HG03025 (cell line): ENCODE data around the gene DENND1A.

ENCODE experiments used
- ATAC-seq: cut with Tn5 transposase; IDR thresholded peaks from one replicate; pipeline ENCODE4 v1.9.1; 2021; ENCODE audit warnings: mild to moderate bottlenecking, moderate library complexity; ENCODE audit not compliant: unreplicated experiment, low FRiP score

The DENND1A gene

GRCh38 chr9:123371228-123371584 lies 558.7 kb downstream of the DENND1A start:
- no peak for ATAC-seq

GRCh38 chr9:123370526-123371227 lies 559.2 kb downstream of the DENND1A start:
- no peak for ATAC-seq

- no peak for ATAC-seq
These were observed 559.8 kb downstream of the DENND1A start for GRCh38 chr9:123370108-123370507.

GRCh38 chr9:123369296-123369695 lies 560.6 kb downstream of the DENND1A start:
- no peak for ATAC-seq

- ATAC-seq: no peak
These were observed 561.3 kb downstream of the DENND1A start for GRCh38 chr9:123368536-123369153.

GRCh38 chr9:123368023-123368422 lies 561.9 kb downstream of the DENND1A start:
- ATAC-seq: no peak

DNA sequence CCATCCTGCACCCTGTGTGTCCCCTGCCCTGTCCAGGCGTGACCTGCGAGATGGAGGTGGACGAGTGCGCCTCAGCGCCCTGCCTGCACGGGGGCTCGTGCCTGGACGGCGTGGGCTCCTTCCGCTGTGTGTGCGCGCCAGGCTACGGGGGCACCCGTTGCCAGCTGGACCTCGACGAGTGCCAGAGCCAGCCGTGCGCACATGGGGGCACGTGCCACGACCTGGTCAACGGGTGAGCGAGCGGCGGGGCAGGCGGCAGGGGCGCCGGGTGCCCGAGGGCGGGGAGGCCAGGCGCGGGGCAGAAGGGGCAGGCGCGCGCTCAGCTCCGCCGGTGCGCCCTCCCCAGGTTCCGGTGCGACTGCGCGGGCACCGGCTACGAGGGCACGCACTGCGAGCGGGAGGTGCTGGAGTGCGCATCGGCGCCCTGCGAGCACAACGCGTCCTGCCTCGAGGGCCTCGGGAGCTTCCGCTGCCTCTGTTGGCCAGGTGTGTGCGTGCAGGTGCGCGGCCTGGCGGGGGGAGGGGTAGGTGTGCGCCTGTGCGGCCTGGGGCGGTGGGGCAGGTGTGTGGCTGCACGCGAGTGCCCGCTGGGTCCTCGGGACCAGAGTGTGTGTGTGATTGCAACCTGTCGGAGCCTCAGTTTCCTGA lies 563.9 kb downstream of the DENND1A start:
- no peak for ATAC-seq

DNA sequence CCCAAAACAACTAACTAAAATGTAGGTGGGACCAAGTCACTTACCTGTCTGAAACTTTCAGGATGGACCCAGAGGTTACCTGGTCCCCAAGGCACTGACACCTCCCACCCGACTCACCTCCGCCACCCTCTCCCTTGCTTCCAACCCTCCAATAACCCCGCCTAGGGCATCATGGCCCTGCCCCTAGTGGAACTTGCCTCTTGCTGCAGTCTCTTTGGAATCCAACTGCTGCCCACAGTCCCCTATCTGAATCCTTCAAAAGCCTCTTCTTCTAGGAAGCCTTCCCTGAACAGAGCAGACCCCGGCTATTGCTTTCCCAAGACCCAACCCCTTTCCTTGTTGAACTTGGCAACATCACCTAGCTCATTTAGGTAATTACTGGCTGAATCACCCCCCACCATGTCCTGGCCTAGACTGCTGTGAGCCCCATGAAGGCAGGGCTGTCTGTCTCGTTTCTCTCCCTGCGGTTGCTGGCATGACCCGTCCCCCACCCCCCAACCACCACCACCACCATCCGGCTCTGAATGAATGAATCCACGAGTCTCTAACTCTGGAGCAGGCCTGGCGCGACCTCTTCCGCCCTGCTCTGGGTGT lies 564.5 kb downstream of the DENND1A start:
- ATAC-seq: no peak

- ATAC-seq: no peak
These were observed 565.6 kb downstream of the DENND1A start for GRCh38 chr9:123364241-123364824.

DNA sequence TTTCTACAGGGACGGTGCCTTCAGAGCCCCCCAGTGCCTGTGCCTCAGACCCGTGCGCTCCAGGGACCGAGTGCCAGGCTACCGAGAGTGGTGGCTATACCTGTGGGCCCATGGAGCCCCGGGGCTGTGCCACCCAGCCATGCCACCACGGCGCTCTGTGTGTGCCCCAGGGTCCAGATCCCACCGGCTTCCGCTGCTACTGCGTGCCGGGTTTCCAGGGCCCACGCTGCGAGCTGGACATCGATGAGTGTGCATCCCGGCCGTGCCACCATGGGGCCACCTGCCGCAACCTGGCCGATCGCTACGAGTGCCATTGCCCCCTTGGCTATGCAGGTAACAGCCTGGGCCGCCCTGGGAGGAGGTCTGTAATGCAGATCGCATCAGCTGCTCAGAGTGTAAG lies 567.1 kb downstream of the DENND1A start:
- ATAC-seq: no peak

- no peak for ATAC-seq
These were observed 568.0 kb downstream of the DENND1A start for GRCh38 chr9:123361731-123362510.

- ATAC-seq: no peak
These were observed 568.7 kb downstream of the DENND1A start for GRCh38 chr9:123361086-123361730.

DNA sequence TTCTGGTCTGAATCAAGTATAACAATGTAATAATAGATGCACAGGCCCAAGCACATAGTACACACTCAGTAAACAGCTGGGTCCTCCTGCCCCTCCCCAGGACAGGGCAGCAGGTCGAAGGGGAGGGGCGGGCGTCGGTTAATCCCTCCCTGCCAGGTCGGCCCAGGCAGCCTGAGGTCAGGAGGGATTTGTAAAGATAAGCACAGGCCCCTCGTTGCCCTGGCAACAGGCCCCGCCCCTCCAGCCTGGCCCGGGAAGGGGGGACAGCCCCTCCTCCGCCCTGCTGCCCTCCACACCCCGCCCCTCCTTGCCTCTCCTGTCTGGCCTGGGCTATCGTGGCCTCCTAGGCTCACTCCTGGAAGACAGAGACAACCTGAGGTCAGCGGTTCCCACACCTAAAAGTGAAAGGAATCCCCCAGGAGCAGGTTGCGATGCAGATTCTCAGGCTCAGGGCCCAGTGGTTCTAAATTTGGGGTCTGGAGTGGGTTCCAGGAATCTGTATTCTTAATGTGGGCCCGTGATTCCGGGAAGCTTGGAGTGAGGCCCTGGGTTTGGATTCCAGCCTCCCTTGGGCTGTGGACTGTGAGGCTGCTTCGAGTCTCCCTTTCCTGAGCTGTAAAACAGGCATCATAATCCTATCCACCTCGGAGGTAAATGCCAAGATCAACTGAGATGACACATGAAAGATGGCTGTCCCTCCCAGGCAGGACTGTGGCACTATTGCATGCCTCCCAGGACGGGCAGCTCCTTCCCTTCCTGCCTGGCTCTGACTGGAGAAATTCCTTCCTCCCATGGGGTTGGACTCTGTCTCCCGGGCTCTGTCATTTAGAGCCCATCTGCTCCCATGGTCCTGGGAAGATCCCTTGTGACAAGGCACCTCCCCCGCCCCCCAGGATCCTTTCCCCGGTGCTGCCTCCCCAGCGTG lies 569.5 kb downstream of the DENND1A start:
- no peak for ATAC-seq

DNA sequence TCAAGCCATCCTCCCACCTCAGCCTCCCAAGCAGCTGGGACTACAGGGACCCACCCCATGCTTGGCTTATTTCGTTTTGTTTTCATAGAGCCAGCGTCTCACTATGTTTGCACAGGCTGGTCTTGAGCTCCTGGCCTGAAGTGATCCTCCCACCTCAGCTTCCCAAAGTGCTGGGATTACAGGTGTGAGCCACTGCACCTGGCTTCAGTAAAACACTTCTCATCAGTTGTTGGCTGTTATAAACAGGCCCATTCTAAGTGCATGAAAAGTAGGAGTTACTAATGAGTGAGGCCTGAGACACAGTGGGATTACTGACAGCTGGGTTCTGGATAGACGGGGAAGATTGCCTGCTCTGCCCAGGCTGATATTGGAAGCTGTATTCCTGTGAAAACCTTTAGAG lies 570.4 kb downstream of the DENND1A start:
- ATAC-seq: no peak

DNA sequence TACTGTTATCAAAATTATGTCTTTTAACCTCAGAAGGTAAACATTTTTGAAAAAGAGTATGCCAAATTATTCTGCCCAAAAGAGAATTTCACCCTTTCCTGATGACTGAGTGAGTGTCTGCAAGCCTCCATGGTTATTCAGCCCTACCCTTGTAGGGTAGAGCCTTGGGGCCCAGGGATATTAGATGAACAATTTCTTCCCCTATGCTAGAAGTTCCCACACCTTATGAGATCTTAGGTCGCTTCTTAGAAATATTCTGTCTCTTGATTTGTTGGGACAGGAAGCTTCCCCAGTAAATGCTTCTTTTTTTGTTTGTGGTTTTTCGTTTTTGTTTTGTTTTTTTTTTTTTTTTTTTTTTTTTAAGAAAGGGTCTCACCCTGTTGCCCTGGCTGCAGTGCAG lies 570.8 kb downstream of the DENND1A start:
- ATAC-seq: no peak

DNA sequence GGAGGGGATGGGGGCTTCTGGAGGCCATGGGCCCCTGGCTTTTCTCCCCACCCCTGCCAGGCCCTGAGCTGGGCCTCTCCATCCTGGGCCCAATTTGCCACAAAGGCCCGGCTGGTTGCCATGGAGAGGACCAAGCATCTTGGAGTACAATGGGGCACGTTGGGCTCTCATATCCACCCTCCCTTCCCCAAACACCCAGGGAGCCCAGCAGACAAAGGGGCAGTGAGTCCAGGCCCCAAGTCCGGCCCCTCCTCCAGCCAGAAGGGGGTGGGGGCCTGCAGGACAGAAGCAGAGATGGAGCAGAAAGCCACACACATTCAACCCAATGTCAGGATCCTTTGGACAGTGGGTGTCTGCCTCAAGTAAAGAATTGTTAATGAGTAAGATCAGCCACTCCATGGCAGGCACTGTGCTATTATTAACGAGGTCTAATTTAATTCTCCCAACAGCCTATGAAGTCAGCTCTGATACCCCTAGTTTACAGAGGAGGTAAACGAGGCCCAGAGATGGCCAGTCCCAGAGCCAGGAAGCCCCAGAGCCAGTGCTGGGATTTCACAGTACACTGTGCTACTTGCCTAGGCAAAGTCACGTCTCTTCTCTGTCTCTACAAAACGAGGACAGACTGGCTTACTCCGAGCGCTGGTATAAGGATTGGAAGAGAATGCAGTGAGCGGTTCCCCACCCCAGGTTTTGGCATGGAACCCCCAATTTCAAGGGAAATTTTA lies 571.6 kb downstream of the DENND1A start:
- ATAC-seq: no peak

DNA sequence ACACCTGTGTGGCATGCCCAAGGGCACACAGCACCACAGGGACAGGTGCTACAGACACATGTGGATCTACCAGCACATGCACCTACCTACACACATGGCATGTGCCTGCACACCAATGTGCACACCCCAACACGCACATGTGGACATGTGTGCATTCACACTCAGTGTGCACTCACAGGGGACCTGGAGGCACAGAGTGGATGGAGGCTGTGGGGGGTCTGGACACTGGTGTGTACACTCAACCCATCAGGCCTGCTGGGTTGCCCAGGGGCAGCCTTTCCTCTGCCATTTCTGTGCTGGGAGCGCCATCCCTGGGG lies 572.2 kb downstream of the DENND1A start:
- ATAC-seq: no peak
